ENCODE results near the gene FAM72D.
"Not testable (repeated sequence)": the region's sequence is repeated elsewhere in the genome, so short reads cannot be mapped to it uniquely, and the experiment has no call there.

- TF ChIP-seq CTCF, POLR2A (IDR thresholded peaks at IDR 0.05): not testable (repeated sequence)
These were observed 26.7 kb downstream of the FAM72D start for GRCh38 chr1:145122344-145123061.
